Suprapubic skin (tissue), 4 donors: ENCODE results near the gene STRN4. TPM values are rescaled to one million over a fixed set of nuclear protein-coding genes. Genes with fewer than 3 reads are reported as not detected.
A peak's percentile ranks its signal among the peaks of the same experiment; 100 is the strongest.
"Not testable (repeated sequence)": the region's sequence is repeated elsewhere in the genome, so short reads cannot be mapped to it uniquely, and the experiment has no call there.

Source experiments
- DNase-seq, 2 donors: peaks; one replicate each; pipeline ENCODE4 v3.0.0-alpha.2; 2019; ENCODE audit warnings: low spot score in 2 of 2
- H3K27ac ChIP-seq: fragments of 200-600 bp; sonication (generic); one replicate; pipeline ENCODE4 v1.5.1; 2019
- H3K27me3 ChIP-seq: fragments of 200-600 bp; sonication (generic); one replicate; pipeline ENCODE4 v1.5.1; 2019
- H3K36me3 ChIP-seq: fragments of 200-600 bp; sonication (generic); one replicate; pipeline ENCODE4 v1.5.1; 2019
- H3K4me1 ChIP-seq: fragments of 200-600 bp; sonication (generic); one replicate; pipeline ENCODE4 v1.5.1; 2019
- H3K4me3 ChIP-seq: fragments of 200-600 bp; sonication (generic); one replicate; pipeline ENCODE4 v1.5.1; 2019; ENCODE audit warnings: mild to moderate bottlenecking
- H3K9me3 ChIP-seq: fragments of 200-600 bp; sonication (generic); one replicate; pipeline ENCODE4 v1.5.1; 2019
- CTCF ChIP-seq, 2 donors: fragments of 200-600 bp in 1 of 2; fragments of 450-650 bp in 1 of 2; sonication (generic) in 1 of 2; IDR thresholded peaks; one replicate each; pipeline ENCODE4 v1.5.1; 2016 to 2019; ENCODE audit warnings: antibody characterized with exemption in 2 of 2, mild to moderate bottlenecking in 1 of 2, moderate library complexity in 1 of 2
- EP300 ChIP-seq: sonication (generic); formaldehyde crosslinking; IDR thresholded peaks from one replicate; pipeline ENCODE4 v1.6.1; 2017; ENCODE audit warnings: antibody characterized with exemption
- POLR2A ChIP-seq, 2 donors: fragments of 450-650 bp; IDR thresholded peaks; one replicate each; pipeline ENCODE4 v1.6.1; 2017; ENCODE audit warnings: antibody characterized with exemption in 2 of 2, mild to moderate bottlenecking in 2 of 2, moderate library complexity in 2 of 2
- POLR2AphosphoS5 ChIP-seq, 3 donors: sonication (generic); formaldehyde crosslinking; IDR thresholded peaks; one replicate each; pipeline ENCODE4 v1.6.1; 2017; ENCODE audit warnings: antibody characterized with exemption in 3 of 3
- WGBS: methylation state at CpG from one replicate; pipeline ENCODE4 v1.1.5; 2018; 5-methylcytosine and 5-hydroxymethylcytosine counted together
- total RNA-seq, 4 donors: library from RNA; depleted of rRNA; stranded (reverse); fragments of >200 nt; gene quantifications; one replicate each; pipeline ENCODE4 v1.1.0, GENCODE V29; 2016

STRN4 gene
- total RNA-seq, 4 donors from 2014 or later, result 73.2 to 87.6 (median 81.1) TPM

- no peaks in the 10 kb centered on the region for H3K36me3 ChIP-seq
- H3K4me1 ChIP-seq, result peaks cover 23% of the 10 kb centered on the region
- no peak for DNase-seq
- H3K27me3 ChIP-seq, result no peaks in the 10 kb centered on the region
- TF ChIP-seq CTCF (IDR thresholded peaks at IDR 0.05) (peak in 1 of 2 donors; percentile 59), EP300 (no peak)
- H3K9me3 ChIP-seq, result no peaks in the 10 kb centered on the region
- H3K4me3 ChIP-seq, result no peak overlapping the region
- H3K27ac ChIP-seq, result no peak overlapping the region
- 62% methylated on average over 18 of the region's 18 CpGs for WGBS
Observed at GRCh38 chr19:46766569-46767317, 20.5 kb upstream of the STRN4 start.

- Histone ChIP-seq H3K27me3 (no peaks in the 10 kb centered on the region), H3K9me3 (no peaks in the 10 kb centered on the region), H3K4me3 (no peak overlapping the region), H3K27ac (peak overlapping the region; percentile 76), H3K4me1 (peaks cover 42% of the 10 kb centered on the region), H3K36me3 (no peaks in the 10 kb centered on the region)
- no peak for DNase-seq
- TF ChIP-seq POLR2A (IDR thresholded peaks at IDR 0.05) (no peak), EP300 (no peak), CTCF (IDR thresholded peaks at IDR 0.05) (no peak)
- WGBS, result 48% methylated on average over 10 of the region's 11 CpGs
Observed at GRCh38 chr19:46764817-46765291, 18.6 kb upstream of the STRN4 start.

GRCh38 chr19:46762245-46762890, 16.1 kb upstream of the STRN4 start:
- H3K4me3 ChIP-seq, result no peak overlapping the region
- WGBS, result 35% methylated on average over 6 of the region's 6 CpGs
- peak overlapping the region; percentile 83 for H3K27ac ChIP-seq
- TF ChIP-seq POLR2AphosphoS5 (IDR thresholded peaks at IDR 0.05) (no peak), CTCF (IDR thresholded peaks at IDR 0.05) (no peak), POLR2A (IDR thresholded peaks at IDR 0.05) (no peak), EP300 (no peak)
- H3K27me3 ChIP-seq, result no peaks in the 10 kb centered on the region
- H3K4me1 ChIP-seq, result peaks cover 53% of the 10 kb centered on the region
- no peak for DNase-seq
- H3K36me3 ChIP-seq, result no peaks in the 10 kb centered on the region
- no peaks in the 10 kb centered on the region for H3K9me3 ChIP-seq

- TF ChIP-seq POLR2AphosphoS5 (IDR thresholded peaks at IDR 0.05), result peak in 1 of 3 donors; percentile 80
- TF ChIP-seq CTCF (IDR thresholded peaks at IDR 0.05), result no peak
- no peak for DNase-seq
- Histone ChIP-seq H3K27me3 (no peaks in the 10 kb centered on the region), H3K27ac (peak overlapping the region; percentile 83), H3K4me3 (no peak overlapping the region), H3K9me3 (no peaks in the 10 kb centered on the region), H3K36me3 (peaks cover 3% of the 10 kb centered on the region), H3K4me1 (peaks cover 56% of the 10 kb centered on the region)
- WGBS, result 58% methylated on average over 5 of the region's 5 CpGs
Observed at GRCh38 chr19:46761418-46761831, 15.2 kb upstream of the STRN4 start.

GRCh38 chr19:46760897-46761296, 14.6 kb upstream of the STRN4 start:
- not testable (repeated sequence) for H3K36me3 ChIP-seq, H3K27me3 ChIP-seq, H3K4me3 ChIP-seq, DNase-seq, H3K9me3 ChIP-seq
- Histone ChIP-seq H3K4me1 (peaks cover 56% of the 10 kb centered on the region), H3K27ac (peak overlapping the region; percentile 83)
- 62% methylated on average over 4 of the region's 4 CpGs for WGBS
